SH-SY5Y (cell line): ENCODE data around the gene COL13A1.

Experiments used
- GATA2 ChIP-seq: IDR thresholded peaks from 2 replicates; pipeline ENCODE4 v1.6.1; 2011; ENCODE audit warnings: mild to moderate bottlenecking, low read depth, low read length
- GATA3 ChIP-seq: IDR thresholded peaks from 2 replicates; pipeline ENCODE4 v1.6.1; 2011; ENCODE audit warnings: low read depth, mild to moderate bottlenecking, low read length, moderate library complexity

DNA sequence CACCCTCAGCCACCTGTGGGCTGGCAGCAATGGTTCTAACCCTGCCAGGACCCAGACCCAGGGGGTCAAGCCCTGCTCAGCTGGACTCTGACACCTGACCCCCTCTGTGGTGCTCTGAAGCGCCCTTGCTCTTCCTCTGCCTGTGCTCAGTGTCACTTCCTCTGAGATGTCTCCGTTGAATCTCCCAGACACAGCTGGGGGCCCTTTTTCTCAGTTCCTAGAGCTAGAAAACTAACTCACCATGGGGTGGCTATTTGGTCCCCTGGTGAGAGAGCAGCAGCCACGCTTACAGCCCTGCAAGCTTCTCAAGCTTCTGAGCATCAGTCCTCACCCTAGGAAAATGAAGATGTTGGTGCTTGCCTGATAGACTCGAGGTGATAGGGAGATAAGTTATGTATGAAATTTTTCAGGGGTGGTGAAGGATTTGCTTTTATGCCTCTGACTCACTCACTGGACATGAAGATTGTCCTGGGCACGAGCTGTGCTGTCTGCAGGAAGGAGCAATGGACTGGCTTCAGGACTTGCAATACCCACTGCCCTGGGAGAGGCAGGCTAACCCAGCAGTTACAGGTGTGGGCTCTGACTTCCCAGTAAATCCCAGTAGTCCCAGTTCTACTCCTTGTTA is 29.6 kb downstream of the COL13A1 start:
- TF ChIP-seq GATA2: no peak
- no peak for TF ChIP-seq GATA3
